ENCODE results near the gene SMYD3.

- no peak for TF ChIP-seq FOXA1 (IDR thresholded peaks at IDR 0.05)
- no peak for TF ChIP-seq FOXA1 (CRISPR knock-in tag; IDR thresholded peaks at IDR 0.05)
- TF ChIP-seq SMAD1 (CRISPR knock-in tag; IDR thresholded peaks at IDR 0.05; ENCODE audit: borderline replicate concordance, low read depth): no peak
- no peak for TF ChIP-seq ZNF670 (CRISPR knock-in tag; IDR thresholded peaks at IDR 0.05; ENCODE audit: borderline replicate concordance)
- no peak for TF ChIP-seq TAF1 (CRISPR knock-in tag; IDR thresholded peaks at IDR 0.05)
- no peak for TF ChIP-seq JUND (CRISPR knock-in tag; IDR thresholded peaks at IDR 0.05)
Measured at GRCh38 chr1:246297279-246298265, 209.5 kb downstream of the SMYD3 start.
